GM18526 (cell line): Measurements from ENCODE around the gene ZG16.
A peak's percentile ranks its signal among the peaks of the same experiment; 100 is the strongest.

ENCODE experiments used
- POLR2A ChIP-seq: IDR thresholded peaks from 3 replicates; pipeline ENCODE4 v1.6.1; 2011; ENCODE audit not compliant: insufficient read length; ENCODE audit errors: extremely low read depth

ZG16 gene

DNA sequence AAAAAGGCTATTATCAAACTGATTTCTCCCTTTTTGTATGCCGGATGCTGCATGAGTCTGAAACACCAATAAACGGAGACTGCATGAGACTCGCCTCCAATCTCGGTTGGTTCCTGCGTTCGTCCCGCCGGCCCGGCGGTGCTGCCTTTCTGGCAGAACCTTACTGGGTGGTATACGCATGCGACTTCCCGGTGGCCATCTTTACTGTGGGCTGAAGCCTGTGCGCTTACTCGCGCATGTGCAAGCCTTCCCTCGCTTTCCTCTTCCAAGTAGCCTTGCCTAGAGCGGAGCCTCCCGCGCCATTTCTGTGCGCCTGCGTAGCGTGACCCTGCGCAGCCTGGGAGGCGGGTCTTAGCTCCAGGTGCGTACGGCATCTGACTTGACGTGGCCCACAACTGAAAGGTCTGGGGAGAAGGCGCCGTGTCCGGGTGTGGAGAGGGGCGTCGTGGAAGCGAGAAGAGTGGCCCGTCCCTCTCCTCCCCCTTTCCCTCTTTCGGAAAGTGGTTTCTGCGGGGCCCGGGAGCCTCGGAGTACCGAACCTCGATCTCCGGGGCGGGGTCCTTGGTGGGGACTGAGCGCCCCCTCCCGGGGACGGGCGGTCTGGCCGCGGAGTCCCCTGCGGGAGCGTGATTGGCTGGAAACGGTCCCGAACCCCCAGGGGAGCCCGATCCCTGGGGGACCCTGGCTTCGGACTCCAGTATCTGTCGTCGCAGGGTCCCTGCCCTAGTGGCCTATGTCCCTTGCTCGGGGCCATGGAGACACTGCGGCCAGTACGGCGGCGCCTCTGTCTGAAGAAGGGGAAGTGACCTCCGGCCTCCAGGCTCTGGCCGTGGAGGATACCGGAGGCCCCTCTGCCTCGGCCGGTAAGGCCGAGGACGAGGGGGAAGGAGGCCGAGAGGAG lies 38.0 kb downstream of the ZG16 start, which contains the start of gene PAGR1:
Gene PAGR1, plus strand, starts transcription at position 360 of the 901 bp plus-strand sequence. Its CDS starts 374 bp downstream, at position 734.
- peak; percentile 91 for TF ChIP-seq POLR2A

DNA sequence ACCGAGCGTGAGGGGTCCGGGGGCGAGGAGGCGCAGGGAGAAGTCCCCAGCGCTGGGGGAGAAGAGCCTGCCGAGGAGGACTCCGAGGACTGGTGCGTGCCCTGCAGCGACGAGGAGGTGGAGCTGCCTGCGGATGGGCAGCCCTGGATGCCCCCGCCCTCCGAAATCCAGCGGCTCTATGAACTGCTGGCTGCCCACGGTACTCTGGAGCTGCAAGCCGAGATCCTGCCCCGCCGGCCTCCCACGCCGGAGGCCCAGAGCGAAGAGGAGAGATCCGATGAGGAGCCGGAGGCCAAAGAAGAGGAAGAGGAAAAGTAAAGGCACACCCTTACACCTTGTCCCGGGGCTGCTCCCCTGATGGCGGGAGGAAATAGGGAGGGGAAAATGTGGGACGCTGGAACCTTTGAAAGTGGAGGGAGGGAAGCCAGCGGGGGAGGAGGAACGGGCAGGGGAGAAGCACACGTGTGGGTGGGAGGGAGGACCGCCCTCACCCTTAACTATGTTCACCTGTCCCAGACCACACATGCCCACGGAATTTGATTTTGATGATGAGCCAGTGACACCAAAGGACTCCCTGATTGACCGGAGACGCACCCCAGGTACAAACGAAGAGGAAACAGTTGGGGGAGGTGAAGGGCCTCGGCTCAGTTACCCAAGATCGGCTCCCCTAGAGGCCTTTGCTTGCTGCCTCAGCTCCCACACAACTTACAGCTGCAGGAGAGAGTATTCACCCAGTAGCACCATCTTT lies 38.8 kb downstream of the ZG16 start:
- no peak for TF ChIP-seq POLR2A

DNA sequence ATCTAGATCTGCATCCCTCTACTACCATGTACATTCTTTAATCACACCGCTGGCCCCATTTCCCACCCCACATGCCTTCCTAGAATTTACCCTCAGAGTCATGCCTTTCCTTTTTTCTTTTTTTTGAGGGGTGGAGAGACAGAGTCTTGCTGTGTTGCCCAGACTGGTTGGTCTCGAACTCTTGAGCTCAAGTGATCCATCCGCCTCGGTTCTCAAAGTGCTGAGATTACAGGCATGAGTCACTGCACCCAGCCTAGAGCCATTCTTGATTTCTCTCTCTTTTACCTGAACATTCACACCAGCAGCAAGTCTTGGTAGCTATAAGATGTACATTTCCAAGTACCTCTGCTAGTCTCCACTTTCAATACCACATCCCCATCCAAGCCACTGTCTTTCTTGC lies 40.0 kb downstream of the ZG16 start:
- no peak for TF ChIP-seq POLR2A

DNA sequence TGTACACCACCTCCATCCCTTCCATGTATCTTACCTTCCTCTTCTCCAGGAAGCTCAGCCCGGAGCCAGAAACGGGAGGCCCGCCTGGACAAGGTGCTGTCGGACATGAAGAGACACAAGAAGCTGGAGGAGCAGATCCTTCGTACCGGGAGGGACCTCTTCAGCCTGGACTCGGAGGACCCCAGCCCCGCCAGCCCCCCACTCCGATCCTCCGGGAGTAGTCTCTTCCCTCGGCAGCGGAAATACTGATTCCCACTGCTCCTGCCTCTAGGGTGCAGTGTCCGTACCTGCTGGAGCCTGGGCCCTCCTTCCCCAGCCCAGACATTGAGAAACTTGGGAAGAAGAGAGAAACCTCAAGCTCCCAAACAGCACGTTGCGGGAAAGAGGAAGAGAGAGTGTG lies 41.5 kb downstream of the ZG16 start:
- no peak for TF ChIP-seq POLR2A

DNA sequence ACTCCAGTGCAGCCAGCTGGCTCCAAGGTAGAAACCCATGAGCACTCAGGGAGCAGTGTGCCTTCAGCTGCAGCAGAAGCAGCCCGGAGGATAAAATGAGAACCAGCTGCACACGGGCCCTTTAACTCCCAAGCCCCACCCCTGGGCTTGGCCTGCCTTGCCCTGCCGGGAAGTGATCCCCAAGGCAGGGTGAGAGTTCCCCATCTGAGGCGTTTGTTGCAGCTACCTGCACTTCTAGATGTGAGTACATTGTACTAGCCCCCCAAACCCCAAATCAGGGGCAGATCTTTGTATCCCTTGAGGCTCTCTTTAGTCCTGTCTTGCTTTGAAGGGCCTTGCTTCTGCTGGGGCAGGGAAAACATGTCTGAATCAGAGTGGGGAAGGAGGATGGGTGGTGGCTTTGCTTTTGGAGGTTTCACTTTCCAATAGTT lies 42.2 kb downstream of the ZG16 start, which contains the start of gene MVP:
Gene MVP, plus strand, starts transcription at position 192 of the 431 bp plus-strand sequence. CDS start 10,088 bp downstream, outside the sequence.
- TF ChIP-seq POLR2A = peak; percentile 62

DNA sequence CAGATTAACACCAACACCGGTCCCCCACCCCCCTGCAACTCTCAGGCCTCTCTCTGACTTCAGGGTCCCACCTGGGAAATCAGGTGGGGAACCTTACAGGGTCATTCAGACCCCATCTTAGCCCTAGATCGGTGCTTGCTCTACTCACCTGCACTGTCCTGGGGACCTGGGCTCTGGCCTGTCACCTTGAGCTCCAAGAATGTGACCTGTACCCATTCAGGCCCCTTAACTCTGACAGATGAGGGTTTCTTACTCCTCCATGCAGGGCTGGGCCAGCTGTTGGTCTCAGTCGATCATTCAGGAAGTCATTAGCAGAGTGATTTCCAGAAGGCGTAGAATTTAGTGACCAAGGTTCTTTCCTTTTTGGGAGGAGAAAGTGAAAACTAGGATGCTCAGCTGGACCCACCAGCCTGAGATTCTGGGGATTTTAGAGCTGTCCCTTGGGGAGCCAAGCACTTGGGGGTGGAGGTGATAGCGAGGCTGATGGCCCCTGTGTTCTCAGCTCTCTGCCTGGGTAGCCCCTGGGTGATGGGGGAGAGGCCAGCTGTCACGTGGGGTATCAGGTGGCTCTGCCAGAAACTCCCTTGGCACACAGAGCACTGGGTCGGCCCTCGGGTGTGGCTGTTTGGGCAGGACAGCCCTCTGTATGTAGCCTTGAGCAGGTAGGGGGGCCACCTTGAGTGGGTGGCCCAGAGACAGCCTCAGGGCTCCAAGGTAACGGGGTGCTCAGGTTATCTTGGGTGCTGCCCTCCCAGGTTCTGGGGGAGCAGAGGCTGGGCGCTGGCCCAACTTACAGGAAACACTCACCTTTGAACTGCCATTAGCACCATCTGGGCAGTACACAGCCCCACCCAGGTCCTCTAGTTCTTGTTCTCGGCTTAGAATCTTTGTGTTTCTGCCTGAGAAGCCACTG lies 42.9 kb downstream of the ZG16 start:
- peak; percentile 67 for TF ChIP-seq POLR2A

DNA sequence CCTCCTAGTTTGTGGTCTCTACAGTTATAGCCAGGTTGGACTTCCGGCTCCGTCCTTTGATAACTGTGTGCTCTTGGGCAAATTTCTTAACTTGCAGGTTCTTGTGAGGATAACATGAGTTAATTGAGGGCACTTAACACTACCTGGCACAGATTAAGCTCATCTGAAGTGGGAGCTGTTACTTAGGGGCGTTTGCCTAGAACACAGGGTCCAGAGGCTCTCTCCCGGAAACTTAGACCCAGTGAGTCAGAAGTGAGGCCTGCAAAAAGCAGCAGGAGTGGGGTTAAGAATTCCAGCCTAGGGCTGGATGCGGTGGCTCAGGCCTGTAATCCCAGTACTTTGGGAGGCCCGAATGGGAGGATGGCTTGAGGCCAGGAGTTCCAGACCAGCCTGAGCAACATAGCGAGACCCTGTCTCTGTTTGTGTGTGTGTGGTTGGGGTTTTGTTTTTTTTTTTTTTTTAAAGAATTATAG lies 43.6 kb downstream of the ZG16 start:
- TF ChIP-seq POLR2A = no peak

DNA sequence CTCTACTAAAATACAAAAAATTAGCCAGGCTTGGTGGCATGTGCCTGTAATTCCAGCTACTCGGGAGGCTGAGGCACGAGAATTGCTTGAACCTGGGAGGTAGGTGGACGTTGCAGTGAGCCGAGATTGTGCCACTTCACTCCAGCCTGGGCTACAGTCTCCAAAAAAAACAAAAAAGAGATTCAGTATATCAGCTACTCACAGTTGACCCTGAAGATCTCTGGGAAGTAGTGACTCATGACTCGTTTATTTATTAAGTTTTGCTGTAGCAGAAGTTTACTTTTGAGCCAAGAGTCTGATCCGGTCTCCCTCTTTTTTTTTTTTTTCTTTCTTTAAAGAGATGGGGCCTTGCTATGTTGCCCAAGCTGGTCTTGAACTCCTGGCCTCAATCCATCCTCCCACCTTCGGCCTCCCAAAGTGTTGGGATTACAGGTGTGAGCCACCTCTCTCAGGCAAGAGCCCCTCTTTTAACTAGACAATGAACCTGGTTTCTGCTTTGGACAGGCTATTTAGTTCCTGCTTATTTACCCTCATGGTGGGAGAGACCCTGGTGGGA lies 46.6 kb downstream of the ZG16 start:
- no peak for TF ChIP-seq POLR2A

DNA sequence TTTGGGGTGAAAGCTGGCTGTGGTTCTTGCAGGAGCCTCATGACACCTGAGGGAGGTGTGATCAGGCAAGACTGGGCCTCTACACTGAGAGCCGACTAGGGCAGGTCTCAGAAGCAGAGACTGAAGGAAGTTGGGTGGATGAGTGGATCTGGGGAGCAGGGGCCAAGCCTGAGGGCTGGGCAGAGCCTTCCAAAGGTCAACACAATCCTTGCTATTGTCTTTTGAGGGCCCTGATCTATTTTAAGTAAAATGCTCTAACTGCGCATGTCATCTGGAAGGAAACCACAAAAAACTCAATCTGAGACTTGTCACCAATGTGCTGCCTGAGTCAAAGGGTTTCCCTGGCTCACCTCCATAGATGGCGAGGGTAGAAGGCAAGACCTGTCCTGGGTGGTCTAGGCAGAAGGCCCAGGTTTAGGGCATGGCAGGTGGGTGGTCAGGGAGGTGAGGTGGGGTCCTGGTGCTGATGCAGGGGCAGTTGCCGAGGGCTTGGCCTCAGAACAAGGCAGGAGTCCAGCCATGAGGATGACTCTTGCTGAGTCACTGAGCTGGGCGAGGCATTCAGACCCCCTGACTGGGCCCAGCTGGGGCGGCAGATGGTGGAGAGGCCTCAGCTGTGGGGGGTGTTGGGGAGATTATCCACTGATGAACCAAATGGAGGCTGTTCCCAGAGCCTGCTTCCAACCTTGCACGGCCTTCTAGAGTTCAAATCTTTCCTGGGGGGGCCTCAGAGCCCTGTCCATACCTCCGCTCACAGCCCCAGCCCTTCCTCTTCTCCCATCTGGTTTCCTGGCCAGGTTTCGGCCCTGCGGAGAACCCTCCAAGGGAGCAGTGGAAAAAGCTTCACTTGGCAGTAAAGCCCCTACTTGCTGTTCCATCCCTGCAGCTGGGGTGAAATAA lies 47.3 kb downstream of the ZG16 start:
- TF ChIP-seq POLR2A = no peak

DNA sequence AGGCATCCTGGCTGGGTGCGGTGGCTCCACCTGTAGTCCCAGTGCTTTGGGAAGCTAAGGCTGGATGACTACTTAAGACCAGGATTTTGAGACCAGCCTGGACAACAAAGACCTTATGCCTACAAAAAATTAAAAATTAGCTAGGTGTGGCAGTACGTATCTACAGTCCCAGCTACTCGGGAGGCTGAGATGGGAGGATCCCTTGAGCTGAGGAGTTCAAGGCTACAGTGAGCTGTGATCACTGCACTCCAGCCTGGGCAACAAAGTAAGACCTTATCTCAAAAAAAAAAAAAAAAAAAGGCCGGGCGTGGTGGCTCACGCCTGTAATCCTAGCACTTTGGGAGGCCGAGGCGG lies 48.3 kb downstream of the ZG16 start:
- TF ChIP-seq POLR2A = no peak

DNA sequence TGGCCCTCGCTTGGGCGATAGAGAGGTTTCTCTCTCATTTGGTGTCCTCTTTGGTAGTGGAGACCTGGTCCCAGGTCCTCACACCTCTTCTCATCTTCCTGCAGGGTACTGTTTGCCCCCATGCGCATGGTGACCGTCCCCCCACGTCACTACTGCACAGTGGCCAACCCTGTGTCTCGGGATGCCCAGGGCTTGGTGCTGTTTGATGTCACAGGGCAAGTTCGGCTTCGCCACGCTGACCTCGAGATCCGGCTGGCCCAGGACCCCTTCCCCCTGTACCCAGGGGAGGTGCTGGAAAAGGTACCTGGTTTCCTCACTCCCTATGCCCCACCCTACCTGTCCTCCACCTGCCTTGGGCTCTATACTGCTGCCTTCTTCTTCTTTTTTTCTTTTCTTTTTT lies 52.7 kb downstream of the ZG16 start:
- TF ChIP-seq POLR2A = no peak

DNA sequence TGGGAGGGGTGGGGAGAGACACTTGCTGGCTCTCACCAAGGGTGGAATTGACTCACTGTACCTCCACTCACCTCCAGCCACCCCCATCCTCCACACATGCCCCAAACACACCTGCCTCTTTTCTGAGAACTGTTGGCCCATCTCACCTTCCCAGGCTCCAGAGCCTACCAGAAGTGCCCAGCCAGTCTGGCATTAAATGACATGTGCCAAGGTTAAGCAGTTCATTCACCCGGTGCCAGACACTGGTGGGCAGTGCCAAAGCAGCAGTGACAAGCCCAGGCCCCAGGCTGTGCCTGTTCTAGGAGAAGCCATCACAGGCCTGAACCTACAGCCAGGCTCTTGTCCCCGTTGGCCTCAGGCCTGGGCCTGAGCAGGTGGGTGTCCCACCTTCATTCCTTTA lies 53.4 kb downstream of the ZG16 start:
- no peak for TF ChIP-seq POLR2A
